PC-9 (cell line): ENCODE data around the gene PRKD1. TPM values are rescaled to one million over a fixed set of nuclear protein-coding genes. Genes with fewer than 3 reads are reported as not detected.

Source experiments
- BruUV-seq: library from RNA; stranded (reverse); fragments of 400-500 nt; replicated peaks from 2 replicates; lab custom pipeline; 2021; lab: Mats Ljungman, UMichigan
- CTCF ChIA-PET: fragments of 300-600 bp; sonication (Branson Sonifier 250); formaldehyde crosslinking; loops from one replicate; lab custom pipeline; 2022; ENCODE audit warnings: antibody characterized with exemption; lab: Charles Lee
- POLR2A ChIA-PET: fragments of 300-600 bp; sonication (Branson Sonifier 250); formaldehyde crosslinking; loops from one replicate; lab custom pipeline; 2022; ENCODE audit warnings: antibody characterized with exemption; ENCODE audit not compliant: unreplicated experiment; lab: Charles Lee
- DNase-seq, 2 experiments: peaks; one replicate each; pipeline versions ENCODE4 v3.0.0 to v3.0.0-alpha.2; 2015 to 2022; ENCODE audit warnings: mixed read lengths in 1 of 2
- H2AFZ ChIP-seq: fragments of 200-600 bp; sonication (generic); 2 replicates; pipeline ENCODE4 v1.8.1; 2017; ENCODE audit warnings: antibody characterized with exemption
- H3F3A ChIP-seq: fragments of 200-600 bp; sonication (generic); 2 replicates; pipeline ENCODE4 v1.8.1; 2017; ENCODE audit warnings: antibody characterized with exemption, mild to moderate bottlenecking, low read depth; ENCODE audit not compliant: insufficient read depth
- H3K27ac ChIP-seq: fragments of 200-600 bp; sonication (generic); 2 replicates; pipeline ENCODE4 v1.6.1; 2016; ENCODE audit warnings: mixed run types
- H3K27me3 ChIP-seq: fragments of 200-600 bp; sonication (generic); 2 replicates; pipeline ENCODE4 v1.6.1; 2016; ENCODE audit warnings: low read depth, mixed run types; ENCODE audit not compliant: insufficient read depth
- H3K36me3 ChIP-seq: fragments of 200-600 bp; sonication (generic); 2 replicates; pipeline ENCODE4 v1.6.1; 2016; ENCODE audit warnings: low read depth, mixed run types
- H3K4me1 ChIP-seq: fragments of 200-600 bp; sonication (generic); replicated peaks from 2 replicates; pipeline ENCODE4 v1.6.1; 2016; ENCODE audit warnings: mixed run types; ENCODE audit not compliant: insufficient read depth
- H3K4me2 ChIP-seq: fragments of 200-600 bp; sonication (generic); 2 replicates; pipeline ENCODE4 v1.6.1; 2017; ENCODE audit warnings: mixed run types
- H3K4me3 ChIP-seq: fragments of 200-600 bp; sonication (generic); 2 replicates; pipeline ENCODE4 v1.6.1; 2016; ENCODE audit warnings: mixed run types
- H3K79me2 ChIP-seq: fragments of 200-600 bp; sonication (generic); 2 replicates; pipeline ENCODE4 v1.6.1; 2017; ENCODE audit warnings: low read depth, mixed run types
- H3K9me2 ChIP-seq: fragments of 200-600 bp; sonication (generic); 2 replicates; pipeline ENCODE4 v1.8.1; 2017; ENCODE audit warnings: mild to moderate bottlenecking; ENCODE audit not compliant: insufficient read depth
- H3K9me3 ChIP-seq: fragments of 200-600 bp; sonication (generic); 2 replicates; pipeline ENCODE4 v1.8.1; 2016; ENCODE audit warnings: low read depth; ENCODE audit not compliant: insufficient read depth
- H4K20me1 ChIP-seq: fragments of 200-600 bp; sonication (generic); 2 replicates; pipeline ENCODE4 v1.8.1; 2017; ENCODE audit not compliant: insufficient read depth
- EZH2 ChIP-seq: fragments of 200-600 bp; sonication (generic); IDR thresholded peaks from 2 replicates; pipeline ENCODE4 v1.8.0; 2017; ENCODE audit warnings: antibody characterized with exemption, low read depth
- intact Hi-C: fragments of 100-400 bp; cut with micrococcal nuclease; formaldehyde crosslinking; loops from one replicate; pipeline ENCODE4 v1.10.0; 2022; ENCODE audit not compliant: unreplicated experiment
- total RNA-seq: library from RNA; stranded (reverse); gene quantifications from 2 replicates; pipeline ENCODE4 v1.2.3, GENCODE V29; 2021
- TF ChIP-seq, protein P1 (sequence below): fragments of 200-600 bp; sonication (generic); conservative IDR thresholded peaks from 2 replicates; pipeline ENCODE4 v1.6.1; 2017; ENCODE audit warnings: mixed run types, antibody characterized with exemption, mild to moderate bottlenecking, moderate library complexity

PRKD1 gene
- total RNA-seq, 1 experiment from 2014 or later, result 0.98 TPM

DNA sequence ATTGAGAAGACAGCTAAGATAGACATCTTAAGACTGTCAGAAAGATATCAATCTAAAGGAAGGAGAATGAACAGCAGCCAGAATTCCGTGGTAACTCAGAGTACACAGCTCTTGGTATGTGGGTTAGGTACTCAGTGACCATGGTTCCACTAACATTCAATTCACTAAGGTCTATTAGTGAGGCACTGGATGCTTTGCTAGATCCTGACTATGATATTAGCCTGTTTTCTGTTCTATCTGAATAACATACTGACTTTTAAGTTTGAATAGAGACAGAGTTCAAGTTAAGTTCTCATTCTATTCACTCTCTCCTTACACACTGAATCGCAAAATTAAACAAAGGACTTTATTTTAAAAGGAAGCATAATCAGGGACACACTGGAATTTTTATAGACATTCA is 106.4 kb downstream of the PRKD1 start:
- H3K9me3 ChIP-seq, result no peaks in the 10 kb centered on the region
- no peaks in the 10 kb centered on the region for H3K27me3 ChIP-seq
- H3K4me2 ChIP-seq, result no peak overlapping the region
- TF ChIP-seq, protein P1, sequence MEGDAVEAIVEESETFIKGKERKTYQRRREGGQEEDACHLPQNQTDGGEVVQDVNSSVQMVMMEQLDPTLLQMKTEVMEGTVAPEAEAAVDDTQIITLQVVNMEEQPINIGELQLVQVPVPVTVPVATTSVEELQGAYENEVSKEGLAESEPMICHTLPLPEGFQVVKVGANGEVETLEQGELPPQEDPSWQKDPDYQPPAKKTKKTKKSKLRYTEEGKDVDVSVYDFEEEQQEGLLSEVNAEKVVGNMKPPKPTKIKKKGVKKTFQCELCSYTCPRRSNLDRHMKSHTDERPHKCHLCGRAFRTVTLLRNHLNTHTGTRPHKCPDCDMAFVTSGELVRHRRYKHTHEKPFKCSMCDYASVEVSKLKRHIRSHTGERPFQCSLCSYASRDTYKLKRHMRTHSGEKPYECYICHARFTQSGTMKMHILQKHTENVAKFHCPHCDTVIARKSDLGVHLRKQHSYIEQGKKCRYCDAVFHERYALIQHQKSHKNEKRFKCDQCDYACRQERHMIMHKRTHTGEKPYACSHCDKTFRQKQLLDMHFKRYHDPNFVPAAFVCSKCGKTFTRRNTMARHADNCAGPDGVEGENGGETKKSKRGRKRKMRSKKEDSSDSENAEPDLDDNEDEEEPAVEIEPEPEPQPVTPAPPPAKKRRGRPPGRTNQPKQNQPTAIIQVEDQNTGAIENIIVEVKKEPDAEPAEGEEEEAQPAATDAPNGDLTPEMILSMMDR, result no peak
- TF ChIP-seq EZH2, result no peak
- no peaks in the 10 kb centered on the region for H3K4me1 ChIP-seq
- H3K9me2 ChIP-seq, result no peaks in the 10 kb centered on the region
- DNase-seq, result no peak
- no TSS peak for BruUV-seq
- no peaks in the 10 kb centered on the region for H4K20me1 ChIP-seq
- ChIA-PET CTCF (no interaction called here), POLR2A (no interaction called here)
- no peaks in the 10 kb centered on the region for H3F3A ChIP-seq
- H3K4me3 ChIP-seq, result no peak overlapping the region
- H3K27ac ChIP-seq, result no peak overlapping the region
- H3K36me3 ChIP-seq, result no peaks in the 10 kb centered on the region
- intact Hi-C loops, result no loop called here
- H3K79me2 ChIP-seq, result no peaks in the 10 kb centered on the region
- H2AFZ ChIP-seq, result no peak overlapping the region

DNA sequence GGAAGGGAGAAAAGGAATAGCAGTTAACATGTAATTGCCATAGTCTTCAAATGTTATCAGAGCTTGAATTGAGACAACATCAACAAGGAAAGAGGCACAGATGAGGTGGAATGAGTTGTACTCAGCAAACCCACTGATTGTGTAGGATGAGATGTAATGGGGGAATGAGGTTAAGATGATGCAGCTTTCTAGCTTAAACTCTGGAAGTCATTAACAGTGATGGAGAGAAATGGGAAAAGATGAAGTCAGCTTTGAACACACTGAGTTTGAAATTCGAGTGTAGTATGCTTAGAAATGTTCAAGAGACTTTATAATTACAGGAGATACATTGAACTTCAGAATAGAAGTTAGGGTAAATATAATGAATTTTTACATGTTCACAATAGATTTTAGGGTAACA is 106.9 kb downstream of the PRKD1 start:
- H3K79me2 ChIP-seq, result no peaks in the 10 kb centered on the region
- H3K27ac ChIP-seq, result no peak overlapping the region
- no peaks in the 10 kb centered on the region for H3K27me3 ChIP-seq
- H3K4me1 ChIP-seq, result no peaks in the 10 kb centered on the region
- H2AFZ ChIP-seq, result no peak overlapping the region
- DNase-seq, result no peak
- no TSS peak for BruUV-seq
- H3K9me3 ChIP-seq, result no peaks in the 10 kb centered on the region
- H3F3A ChIP-seq, result no peaks in the 10 kb centered on the region
- H3K36me3 ChIP-seq, result no peaks in the 10 kb centered on the region
- H3K4me3 ChIP-seq, result no peak overlapping the region
- TF ChIP-seq, protein P1, result no peak
- TF ChIP-seq EZH2, result no peak
- intact Hi-C loops, result no loop called here
- no peak overlapping the region for H3K4me2 ChIP-seq
- ChIA-PET POLR2A (no interaction called here), CTCF (no interaction called here)
- H4K20me1 ChIP-seq, result no peaks in the 10 kb centered on the region
- H3K9me2 ChIP-seq, result no peaks in the 10 kb centered on the region

DNA sequence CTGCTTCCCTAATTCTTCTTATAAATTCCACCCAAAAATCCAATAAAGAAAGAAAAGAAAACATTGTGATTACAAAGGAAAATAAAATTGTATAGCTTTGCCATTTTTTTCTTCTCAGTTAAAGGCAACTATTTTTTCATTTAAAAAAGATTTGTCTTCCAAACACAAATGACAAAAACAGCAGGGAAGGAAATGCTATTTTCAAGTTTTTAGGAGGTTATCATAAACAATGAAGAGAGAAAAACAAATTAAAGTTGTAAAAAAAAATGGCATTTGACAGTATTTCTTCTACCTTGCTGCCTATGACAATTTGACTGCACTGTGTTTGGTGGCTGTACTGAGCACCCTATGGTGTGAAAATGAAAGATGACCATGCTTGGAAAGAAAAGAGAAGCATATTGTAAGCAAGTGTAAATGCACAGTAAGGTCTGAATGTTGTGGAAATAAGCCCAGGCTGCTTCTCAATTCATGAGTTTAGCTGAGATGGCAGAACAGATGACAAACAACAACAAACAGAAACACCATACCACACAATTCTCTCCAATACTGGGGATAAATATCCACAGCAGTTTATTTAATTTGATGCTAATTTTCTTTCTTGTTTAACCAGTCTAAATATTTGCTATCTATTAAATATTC is 109.8 kb downstream of the PRKD1 start:
- H3K4me2 ChIP-seq, result no peak overlapping the region
- no peaks in the 10 kb centered on the region for H3K4me1 ChIP-seq
- no peaks in the 10 kb centered on the region for H3K9me2 ChIP-seq
- H3F3A ChIP-seq, result no peaks in the 10 kb centered on the region
- intact Hi-C loops, result no loop called here
- ChIA-PET POLR2A (no interaction called here), CTCF (no interaction called here)
- H3K27ac ChIP-seq, result no peak overlapping the region
- no peak overlapping the region for H3K4me3 ChIP-seq
- TF ChIP-seq EZH2, result no peak
- TF ChIP-seq, protein P1, result no peak
- no peaks in the 10 kb centered on the region for H3K79me2 ChIP-seq
- H3K9me3 ChIP-seq, result no peaks in the 10 kb centered on the region
- no peaks in the 10 kb centered on the region for H3K36me3 ChIP-seq
- BruUV-seq, result no TSS peak
- H3K27me3 ChIP-seq, result no peaks in the 10 kb centered on the region
- H2AFZ ChIP-seq, result no peak overlapping the region
- no peak for DNase-seq
- H4K20me1 ChIP-seq, result no peaks in the 10 kb centered on the region
